ENCODE data around the gene NTM. TPM values are rescaled to one million over a fixed set of nuclear protein-coding genes. Genes with fewer than 3 reads are reported as not detected.

NTM gene
- total RNA-seq, 1 experiment from 2014 or later = not detected

DNA sequence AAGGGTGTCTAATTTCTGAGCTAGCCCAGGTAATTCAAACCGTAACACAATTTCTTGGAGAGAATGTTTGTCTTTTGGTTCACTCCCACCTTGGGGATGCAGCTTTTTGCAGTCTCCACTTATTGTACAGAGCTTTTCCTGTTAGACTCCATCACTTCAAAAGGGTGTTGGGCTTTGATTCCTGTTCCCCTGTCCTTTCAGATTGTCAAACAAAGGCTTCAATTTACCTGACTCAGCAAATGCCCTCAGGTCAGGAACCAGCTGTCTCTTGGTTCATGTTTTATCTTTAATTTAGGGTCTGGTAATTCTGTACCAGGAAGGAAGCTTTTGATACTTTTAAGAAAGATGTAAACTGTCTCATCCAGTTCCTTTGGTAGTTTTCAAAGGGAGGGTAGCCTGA, 880.6 kb downstream of the NTM start:
- Histone ChIP-seq H3K27me3 (ENCODE audit: insufficient read depth, low read length) (no peaks in the 10 kb centered on the region), H3K4me3 (replicated peaks in 1 of 2; ENCODE audit: low read depth in 1 of 2, low read length in 2 of 2) (no peak overlapping the region), H3K4me2 (ENCODE audit: low read length) (no peak overlapping the region), H2AFZ (ENCODE audit: low read depth, low read length, poor library complexity, severe bottlenecking) (no peak overlapping the region), H4K20me1 (ENCODE audit: insufficient read depth) (no peaks in the 10 kb centered on the region), H3K36me3 (ENCODE audit: control insufficient read depth in 1 of 2, insufficient read depth in 2 of 2, low read length in 2 of 2) (no peaks in the 10 kb centered on the region), H3K9me3 (ENCODE audit: control insufficient read depth in 1 of 2, insufficient read depth in 1 of 2, low read depth in 1 of 2, low read length in 2 of 2) (peaks cover 4 to 23% of the 10 kb centered on the region in 2 experiments; a peak in 2 of 4 replicates), H3K27ac (ENCODE audit: low read depth, low read length) (no peak overlapping the region), H3K9ac (ENCODE audit: low read length) (no peak overlapping the region), H3K9me2 (ENCODE audit: insufficient read depth) (no peaks in the 10 kb centered on the region), H3K79me2 (ENCODE audit: insufficient read depth, low read length) (no peaks in the 10 kb centered on the region), H3K4me1 (ENCODE audit: control insufficient read depth in 1 of 2, insufficient read depth in 2 of 2, low read length in 2 of 2) (no peaks in the 10 kb centered on the region)
- ChIA-PET POLR2A (no interaction called here), RAD21 (ENCODE audit: low non-redundant PET in 1 of 2, low total read pairs in 2 of 2, uncharacterized antibody in 2 of 2, unreplicated experiment in 2 of 2) (no interaction called here), CTCF (no interaction called here)
- intact Hi-C loops (cut with micrococcal nuclease) = no loop called here
- ATAC-seq (no peak), DNase-seq (ENCODE audit: low read depth, low spot score) (no peak)
- TF ChIP-seq POLR2A (IDR thresholded peaks at IDR 0.05; ENCODE audit: borderline replicate concordance, extremely low read depth, insufficient read depth, insufficient read length) (no peak), POLR2AphosphoS5 (IDR thresholded peaks at IDR 0.05; ENCODE audit: low read depth, low read length) (no peak), EGR1 (IDR thresholded peaks at IDR 0.05; ENCODE audit: low read depth) (no peak)
- TF ChIP-seq, protein P1, sequence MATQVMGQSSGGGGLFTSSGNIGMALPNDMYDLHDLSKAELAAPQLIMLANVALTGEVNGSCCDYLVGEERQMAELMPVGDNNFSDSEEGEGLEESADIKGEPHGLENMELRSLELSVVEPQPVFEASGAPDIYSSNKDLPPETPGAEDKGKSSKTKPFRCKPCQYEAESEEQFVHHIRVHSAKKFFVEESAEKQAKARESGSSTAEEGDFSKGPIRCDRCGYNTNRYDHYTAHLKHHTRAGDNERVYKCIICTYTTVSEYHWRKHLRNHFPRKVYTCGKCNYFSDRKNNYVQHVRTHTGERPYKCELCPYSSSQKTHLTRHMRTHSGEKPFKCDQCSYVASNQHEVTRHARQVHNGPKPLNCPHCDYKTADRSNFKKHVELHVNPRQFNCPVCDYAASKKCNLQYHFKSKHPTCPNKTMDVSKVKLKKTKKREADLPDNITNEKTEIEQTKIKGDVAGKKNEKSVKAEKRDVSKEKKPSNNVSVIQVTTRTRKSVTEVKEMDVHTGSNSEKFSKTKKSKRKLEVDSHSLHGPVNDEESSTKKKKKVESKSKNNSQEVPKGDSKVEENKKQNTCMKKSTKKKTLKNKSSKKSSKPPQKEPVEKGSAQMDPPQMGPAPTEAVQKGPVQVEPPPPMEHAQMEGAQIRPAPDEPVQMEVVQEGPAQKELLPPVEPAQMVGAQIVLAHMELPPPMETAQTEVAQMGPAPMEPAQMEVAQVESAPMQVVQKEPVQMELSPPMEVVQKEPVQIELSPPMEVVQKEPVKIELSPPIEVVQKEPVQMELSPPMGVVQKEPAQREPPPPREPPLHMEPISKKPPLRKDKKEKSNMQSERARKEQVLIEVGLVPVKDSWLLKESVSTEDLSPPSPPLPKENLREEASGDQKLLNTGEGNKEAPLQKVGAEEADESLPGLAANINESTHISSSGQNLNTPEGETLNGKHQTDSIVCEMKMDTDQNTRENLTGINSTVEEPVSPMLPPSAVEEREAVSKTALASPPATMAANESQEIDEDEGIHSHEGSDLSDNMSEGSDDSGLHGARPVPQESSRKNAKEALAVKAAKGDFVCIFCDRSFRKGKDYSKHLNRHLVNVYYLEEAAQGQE (IDR thresholded peaks at IDR 0.05; ENCODE audit: low read depth) = no peak
- BruUV-seq (replicated peaks) = no TSS peak

DNA sequence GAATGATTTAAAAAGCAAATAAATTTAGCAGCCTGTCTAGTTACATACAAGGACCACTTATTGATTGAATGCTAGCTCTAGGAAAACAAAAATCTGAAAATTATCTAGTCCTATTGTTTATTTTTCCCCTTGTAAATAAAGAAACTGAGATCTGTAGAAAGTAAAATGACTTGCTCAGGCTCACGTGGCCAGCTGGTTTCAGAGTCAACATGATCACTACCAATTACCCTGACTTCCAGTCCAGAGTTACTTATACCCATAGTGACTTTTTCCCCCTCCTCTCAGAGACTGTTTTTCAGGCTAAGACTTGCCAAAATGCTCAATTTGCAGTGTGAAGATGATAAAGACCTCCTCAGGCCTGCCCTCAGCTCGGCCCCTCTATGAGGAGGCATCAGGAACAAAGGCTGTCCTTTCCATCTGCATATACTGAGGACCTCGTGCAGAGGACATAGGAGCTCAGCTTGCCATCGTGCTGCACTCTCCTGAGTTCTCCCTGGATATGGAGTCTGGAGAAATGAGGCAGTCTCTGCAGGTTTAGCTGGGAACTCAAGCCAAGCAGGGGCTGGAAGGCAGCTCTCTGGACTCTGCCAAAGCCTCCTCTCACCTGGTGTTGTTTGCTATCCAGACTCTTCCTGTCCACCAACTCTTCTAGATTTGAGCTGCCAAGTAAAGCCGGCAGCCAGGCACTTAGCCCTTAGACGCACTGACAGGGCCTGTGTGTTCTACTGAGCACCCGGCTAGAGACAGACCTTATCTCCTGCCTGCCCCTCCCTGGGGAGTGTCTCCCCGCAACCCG, 883.3 kb downstream of the NTM start:
- no peak for ATAC-seq
- H3K79me2 ChIP-seq (ENCODE audit: insufficient read depth, low read length) = no peaks in the 10 kb centered on the region
- DNase-seq (ENCODE audit: low read depth, low spot score) = no peak
- no peak overlapping the region for H3K4me3 ChIP-seq (replicated peaks in 1 of 2; ENCODE audit: low read depth in 1 of 2, low read length in 2 of 2)
- H3K9me2 ChIP-seq (ENCODE audit: insufficient read depth) = no peaks in the 10 kb centered on the region
- H3K27me3 ChIP-seq (ENCODE audit: insufficient read depth, low read length) = no peaks in the 10 kb centered on the region
- peaks cover 4 to 37% of the 10 kb centered on the region in 2 experiments; a peak in 2 of 4 replicates for H3K9me3 ChIP-seq (ENCODE audit: control insufficient read depth in 1 of 2, insufficient read depth in 1 of 2, low read depth in 1 of 2, low read length in 2 of 2)
- no peak overlapping the region for H3K9ac ChIP-seq (ENCODE audit: low read length)
- no peak overlapping the region for H2AFZ ChIP-seq (ENCODE audit: low read depth, low read length, poor library complexity, severe bottlenecking)
- no peaks in the 10 kb centered on the region for H3K36me3 ChIP-seq (ENCODE audit: control insufficient read depth in 1 of 2, insufficient read depth in 2 of 2, low read length in 2 of 2)
- ChIA-PET RAD21 (ENCODE audit: low non-redundant PET in 1 of 2, low total read pairs in 2 of 2, uncharacterized antibody in 2 of 2, unreplicated experiment in 2 of 2) (no interaction called here), CTCF (no interaction called here), POLR2A (no interaction called here)
- no peaks in the 10 kb centered on the region for H3K4me1 ChIP-seq (ENCODE audit: control insufficient read depth in 1 of 2, insufficient read depth in 2 of 2, low read length in 2 of 2)
- H3K4me2 ChIP-seq (ENCODE audit: low read length) = no peak overlapping the region
- no TSS peak for BruUV-seq (replicated peaks)
- intact Hi-C loops (cut with micrococcal nuclease) = no loop called here
- TF ChIP-seq EZH2phosphoT487 (IDR thresholded peaks at IDR 0.05; ENCODE audit: borderline replicate concordance) (no peak), YY1 (IDR thresholded peaks at IDR 0.05; ENCODE audit: extremely low read depth, insufficient replicate concordance, low read depth, low read length) (no peak), FOSL1 (IDR thresholded peaks at IDR 0.05; ENCODE audit: low read depth) (no peak), ZNF274 (IDR thresholded peaks at IDR 0.05; ENCODE audit: low read depth, low read length) (no peak), SRF (IDR thresholded peaks at IDR 0.05; ENCODE audit: low read depth) (no peak), JUND (IDR thresholded peaks at IDR 0.05) (no peak), POLR2AphosphoS5 (IDR thresholded peaks at IDR 0.05; ENCODE audit: low read depth, low read length) (no peak)
- TF ChIP-seq, protein P2, sequence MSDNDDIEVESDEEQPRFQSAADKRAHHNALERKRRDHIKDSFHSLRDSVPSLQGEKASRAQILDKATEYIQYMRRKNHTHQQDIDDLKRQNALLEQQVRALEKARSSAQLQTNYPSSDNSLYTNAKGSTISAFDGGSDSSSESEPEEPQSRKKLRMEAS (IDR thresholded peaks at IDR 0.05) = no peak
- TF ChIP-seq, protein P1 (IDR thresholded peaks at IDR 0.05; ENCODE audit: low read depth) = no peak
- no peaks in the 10 kb centered on the region for H4K20me1 ChIP-seq (ENCODE audit: insufficient read depth)
- H3K27ac ChIP-seq (ENCODE audit: low read depth, low read length) = no peak overlapping the region

Data from HCT116 (cell line).